ENCODE data around the gene LASP1NB.

LASP1NB gene

GRCh38 chr17:38925263-38925995 is at the start of gene LASP1NB:
LASP1NB (plus strand) TSS chr17:38925614.
- DNase-seq (ENCODE audit: low spot score), result peak; percentile 80

- no peak for DNase-seq (ENCODE audit: low spot score)
These were observed 48.1 kb upstream of the LASP1NB start for GRCh38 chr17:38877130-38877851.

GRCh38 chr17:38879878-38880665 is 45.3 kb upstream of the LASP1NB start:
- DNase-seq (ENCODE audit: low spot score), result peak; percentile 93

GRCh38 chr17:38881600-38882191 is 43.7 kb upstream of the LASP1NB start:
- DNase-seq (ENCODE audit: low spot score), result no peak

GRCh38 chr17:38882870-38883269 is 42.5 kb upstream of the LASP1NB start:
- no peak for DNase-seq (ENCODE audit: low spot score)

- no peak for DNase-seq (ENCODE audit: low spot score)
These were observed 41.6 kb upstream of the LASP1NB start for GRCh38 chr17:38883592-38884526.

- no peak for DNase-seq (ENCODE audit: low spot score)
These were observed 40.2 kb upstream of the LASP1NB start for GRCh38 chr17:38885044-38885727.

GRCh38 chr17:38885728-38886642 is 39.4 kb upstream of the LASP1NB start:
- DNase-seq (ENCODE audit: low spot score), result peak; percentile 69

- no peak for DNase-seq (ENCODE audit: low spot score)
These were observed 38.8 kb upstream of the LASP1NB start for GRCh38 chr17:38886643-38887010.

- no peak for DNase-seq (ENCODE audit: low spot score)
These were observed 36.6 kb upstream of the LASP1NB start for GRCh38 chr17:38888842-38889241.

- no peak for DNase-seq (ENCODE audit: low spot score)
These were observed 35.5 kb upstream of the LASP1NB start for GRCh38 chr17:38889745-38890409.

GRCh38 chr17:38890410-38890746 is 35.0 kb upstream of the LASP1NB start:
- no peak for DNase-seq (ENCODE audit: low spot score)

- DNase-seq (ENCODE audit: low spot score), result no peak
These were observed 34.0 kb upstream of the LASP1NB start for GRCh38 chr17:38891441-38891840.

- no peak for DNase-seq (ENCODE audit: low spot score)
These were observed 33.3 kb upstream of the LASP1NB start for GRCh38 chr17:38892083-38892482.

- no peak for DNase-seq (ENCODE audit: low spot score)
These were observed 32.8 kb upstream of the LASP1NB start for GRCh38 chr17:38892620-38893019.

- DNase-seq (ENCODE audit: low spot score), result no peak
These were observed 32.3 kb upstream of the LASP1NB start for GRCh38 chr17:38893113-38893512.

- DNase-seq (ENCODE audit: low spot score), result no peak
These were observed 31.8 kb upstream of the LASP1NB start for GRCh38 chr17:38893607-38894006.

- DNase-seq (ENCODE audit: low spot score), result no peak
These were observed 31.1 kb upstream of the LASP1NB start for GRCh38 chr17:38894276-38894675.

- DNase-seq (ENCODE audit: low spot score), result no peak
These were observed 29.0 kb upstream of the LASP1NB start for GRCh38 chr17:38896346-38896954.

All from iPS-NIHi11 (cell line).